HG02970 (cell line): ENCODE results near the gene CSNK2A1.
"Not testable (repeated sequence)": the region's sequence is repeated elsewhere in the genome, so short reads cannot be mapped to it uniquely, and the experiment has no call there.

Source experiments
- ATAC-seq: cut with Tn5 transposase; IDR thresholded peaks from one replicate; pipeline ENCODE4 v1.9.1; 2021; ENCODE audit warnings: mild to moderate bottlenecking, moderate library complexity, moderate number of reproducible peaks; ENCODE audit not compliant: unreplicated experiment, low FRiP score

CSNK2A1 gene

GRCh38 chr20:503048-503737 lies 40.4 kb downstream of the CSNK2A1 start:
- no peak for ATAC-seq

GRCh38 chr20:497979-498378 lies 45.6 kb downstream of the CSNK2A1 start:
- no peak for ATAC-seq

DNA sequence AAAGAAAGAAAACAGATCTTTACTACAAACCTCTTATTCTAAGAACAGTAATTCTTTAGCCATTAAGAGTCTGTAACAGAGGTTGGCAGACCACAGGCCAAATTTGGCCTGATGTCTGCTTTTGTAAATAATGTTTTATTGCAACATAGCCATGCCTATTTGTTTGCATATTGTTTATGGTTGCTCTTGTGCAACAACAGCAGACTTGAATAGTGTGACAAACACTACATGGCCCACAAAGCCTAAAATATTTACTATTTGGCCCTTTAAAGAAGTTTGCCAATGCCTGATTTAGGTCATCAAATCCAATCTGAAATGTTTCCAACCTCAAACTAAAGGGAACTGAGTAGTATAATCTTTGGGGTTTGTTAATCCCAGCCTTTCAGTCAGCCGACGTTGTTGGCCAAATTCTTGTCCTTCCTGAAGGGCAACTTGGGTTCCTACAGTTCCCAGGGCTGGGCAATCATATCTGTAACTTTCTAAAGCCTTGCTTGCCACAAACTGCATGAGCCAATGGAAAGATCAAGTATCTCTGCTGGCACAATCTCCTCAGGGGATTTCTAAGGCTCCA lies 47.4 kb downstream of the CSNK2A1 start:
- no peak for ATAC-seq

GRCh38 chr20:492159-492558 lies 51.4 kb downstream of the CSNK2A1 start:
- ATAC-seq, result no peak

DNA sequence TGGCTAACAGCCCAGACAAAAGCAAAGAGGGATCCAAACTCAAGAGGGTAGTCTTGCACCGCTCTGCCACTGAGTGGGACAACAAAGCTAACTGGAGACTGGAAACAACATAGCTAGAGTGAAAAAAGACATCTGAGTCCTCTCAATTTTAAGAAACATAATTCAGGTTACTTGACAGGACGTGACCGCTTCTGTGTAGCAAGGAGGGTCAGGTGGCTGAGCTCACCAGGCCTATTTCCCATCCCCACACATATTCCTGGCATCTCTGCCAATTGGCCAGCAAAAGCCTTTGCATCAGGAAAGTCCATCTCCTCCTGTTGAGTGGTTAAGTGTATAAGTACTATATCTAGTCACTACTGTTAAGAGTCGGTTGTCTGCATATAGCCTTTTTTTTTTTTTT lies 55.9 kb downstream of the CSNK2A1 start:
- ATAC-seq, result no peak

GRCh38 chr20:483815-484644 lies 59.6 kb downstream of the CSNK2A1 start:
- ATAC-seq, result no peak

DNA sequence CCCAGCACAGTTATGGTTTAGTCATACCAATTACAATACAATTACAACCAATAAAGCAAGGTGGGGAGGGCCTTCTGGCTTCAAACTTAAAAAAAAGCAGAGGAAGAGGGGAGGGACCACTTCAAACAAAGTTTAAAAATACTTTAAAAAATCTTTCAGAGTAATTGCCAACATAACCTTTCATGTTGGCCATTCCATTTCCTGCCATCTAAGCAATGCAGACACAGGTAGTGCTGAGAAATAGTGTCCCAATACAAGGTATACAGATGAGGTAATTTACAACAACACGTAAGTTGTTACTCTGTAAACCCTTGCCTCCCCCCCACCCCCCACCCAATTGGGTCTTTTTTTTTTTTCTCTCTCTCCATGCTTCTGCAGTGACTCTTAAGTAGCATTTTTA lies 62.4 kb downstream of the CSNK2A1 start:
- no peak for ATAC-seq

- no peak for ATAC-seq
Measured at GRCh38 chr20:480044-480443, 63.5 kb downstream of the CSNK2A1 start.

DNA sequence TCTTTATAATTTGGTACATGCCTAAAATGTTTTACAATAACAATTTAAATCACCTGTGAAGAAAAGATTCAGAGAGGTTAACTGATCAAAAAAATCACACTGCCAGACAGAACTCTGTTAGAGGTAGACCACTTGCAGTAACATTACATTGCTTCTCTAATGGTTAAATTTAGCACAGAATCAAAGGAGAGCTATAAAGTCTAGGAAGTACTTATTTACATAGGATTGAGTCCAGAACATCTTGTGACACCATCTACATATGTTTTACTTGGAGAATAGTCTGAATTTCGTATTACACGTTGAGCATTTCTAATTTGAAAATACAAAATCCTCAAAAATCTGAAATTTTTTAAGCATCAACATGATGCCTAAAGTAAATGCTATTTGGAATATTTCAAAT lies 64.1 kb downstream of the CSNK2A1 start:
- no peak for ATAC-seq

DNA sequence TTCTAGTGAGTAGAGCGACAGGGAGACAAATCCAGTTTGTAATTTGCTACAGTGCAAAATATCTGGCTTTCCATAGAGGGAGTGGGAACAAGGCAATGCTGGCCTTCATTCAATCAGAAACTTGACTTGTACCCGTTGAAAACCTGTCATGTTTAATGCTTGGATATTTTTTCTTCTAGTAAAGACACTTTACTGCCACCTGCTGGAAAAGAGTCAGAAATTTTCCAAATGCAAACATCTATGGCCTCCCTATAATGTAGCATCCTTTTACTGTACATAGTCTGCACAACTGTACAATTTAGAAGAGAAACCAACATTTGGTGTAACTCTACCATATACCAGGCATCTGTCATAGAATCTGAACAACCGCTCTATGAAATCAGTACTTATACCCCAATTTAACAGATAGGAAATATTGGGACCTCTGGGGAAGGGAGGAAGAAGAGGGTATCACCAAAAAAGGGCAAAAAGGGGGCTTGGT lies 64.6 kb downstream of the CSNK2A1 start:
- no peak for ATAC-seq

DNA sequence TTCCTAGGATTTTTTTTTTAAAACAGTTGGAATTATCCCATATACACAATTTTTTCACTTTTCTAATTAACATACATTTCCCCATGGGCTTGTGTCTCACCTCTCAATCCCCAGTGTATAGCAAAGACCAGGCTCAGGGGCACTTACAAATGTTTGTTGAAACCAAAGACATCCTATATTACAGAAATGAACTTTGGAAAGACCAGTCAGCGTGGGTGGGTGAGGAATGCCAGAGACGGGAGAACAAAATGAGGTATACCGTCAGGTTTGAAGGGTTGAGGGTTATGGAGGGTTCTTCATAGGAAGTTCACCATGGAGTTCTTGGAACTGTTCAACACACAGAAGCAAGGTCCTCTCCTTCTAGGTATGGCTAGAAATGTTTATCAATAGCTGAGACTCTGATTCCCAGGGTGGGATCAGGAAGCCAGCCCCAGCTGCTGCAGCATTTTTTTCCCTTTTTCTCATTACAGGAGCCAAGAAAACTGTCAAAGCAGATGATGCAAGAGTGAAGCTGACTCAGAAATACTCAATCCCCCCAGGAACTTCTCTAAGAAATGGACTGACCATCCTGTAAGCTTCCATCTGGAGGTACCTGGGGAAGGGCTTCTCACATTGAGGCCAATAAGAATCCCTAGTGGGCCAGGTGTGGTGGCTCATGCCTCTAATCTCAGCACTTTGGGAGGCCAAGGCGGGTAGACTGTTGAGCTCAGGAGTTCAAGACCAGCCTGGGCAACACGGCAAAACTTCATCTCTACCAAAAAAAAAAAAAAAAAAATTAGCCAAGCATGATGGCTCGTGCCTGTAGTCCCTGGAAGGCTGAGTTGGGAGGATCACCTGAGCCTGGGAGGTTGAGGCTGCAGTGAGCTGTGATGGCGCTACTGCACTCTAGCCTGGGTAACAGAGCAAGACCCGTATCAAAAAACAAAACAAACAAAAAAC lies 65.3 kb downstream of the CSNK2A1 start:
- ATAC-seq, result no peak

- not testable (repeated sequence) for ATAC-seq
Measured at GRCh38 chr20:476561-477249, 66.9 kb downstream of the CSNK2A1 start.

DNA sequence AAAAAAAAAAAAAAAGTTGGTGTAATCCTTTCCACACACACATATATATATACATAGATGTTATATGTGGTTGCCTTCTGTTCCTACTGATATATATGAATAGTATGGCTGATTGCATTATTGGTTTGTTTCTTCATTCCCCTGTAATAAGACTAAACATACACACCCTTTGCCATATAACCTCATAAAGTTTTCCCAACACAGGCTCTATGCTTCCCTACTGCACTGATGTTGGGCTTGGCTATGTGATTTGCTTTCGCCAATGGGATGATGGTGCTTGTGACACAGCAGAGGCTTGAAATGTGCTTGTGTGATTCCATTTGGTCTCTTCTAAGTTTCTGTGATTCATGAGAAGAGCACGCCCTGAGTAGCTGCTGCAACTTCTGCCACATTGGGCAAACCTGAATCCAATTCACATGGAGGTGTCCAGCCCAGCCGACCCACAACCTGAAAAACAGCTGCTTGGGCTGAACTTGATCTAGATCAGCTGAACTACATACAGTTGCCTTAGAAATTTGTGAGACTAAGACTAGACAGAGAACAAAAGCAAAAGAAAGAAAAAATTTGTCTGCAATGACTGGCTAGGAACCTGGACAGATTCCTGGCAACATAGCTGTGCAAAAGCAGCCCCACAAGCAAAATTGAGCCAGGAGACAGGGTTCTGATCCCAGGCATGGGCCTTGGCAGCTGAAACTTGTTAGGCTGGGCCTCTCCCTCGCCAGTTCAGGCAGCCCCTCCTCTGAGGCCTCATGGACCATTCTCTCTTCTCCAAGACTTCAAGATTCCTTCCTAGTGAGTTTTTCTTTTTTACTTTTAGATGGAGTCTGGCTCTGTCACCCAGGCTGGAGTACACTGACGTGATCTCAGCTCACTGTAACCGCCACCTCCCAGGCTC lies 67.9 kb downstream of the CSNK2A1 start:
- ATAC-seq, result no peak

GRCh38 chr20:474581-474980 lies 69.0 kb downstream of the CSNK2A1 start:
- ATAC-seq, result no peak

- no peak for ATAC-seq
Measured at GRCh38 chr20:472889-473292, 70.7 kb downstream of the CSNK2A1 start.

DNA sequence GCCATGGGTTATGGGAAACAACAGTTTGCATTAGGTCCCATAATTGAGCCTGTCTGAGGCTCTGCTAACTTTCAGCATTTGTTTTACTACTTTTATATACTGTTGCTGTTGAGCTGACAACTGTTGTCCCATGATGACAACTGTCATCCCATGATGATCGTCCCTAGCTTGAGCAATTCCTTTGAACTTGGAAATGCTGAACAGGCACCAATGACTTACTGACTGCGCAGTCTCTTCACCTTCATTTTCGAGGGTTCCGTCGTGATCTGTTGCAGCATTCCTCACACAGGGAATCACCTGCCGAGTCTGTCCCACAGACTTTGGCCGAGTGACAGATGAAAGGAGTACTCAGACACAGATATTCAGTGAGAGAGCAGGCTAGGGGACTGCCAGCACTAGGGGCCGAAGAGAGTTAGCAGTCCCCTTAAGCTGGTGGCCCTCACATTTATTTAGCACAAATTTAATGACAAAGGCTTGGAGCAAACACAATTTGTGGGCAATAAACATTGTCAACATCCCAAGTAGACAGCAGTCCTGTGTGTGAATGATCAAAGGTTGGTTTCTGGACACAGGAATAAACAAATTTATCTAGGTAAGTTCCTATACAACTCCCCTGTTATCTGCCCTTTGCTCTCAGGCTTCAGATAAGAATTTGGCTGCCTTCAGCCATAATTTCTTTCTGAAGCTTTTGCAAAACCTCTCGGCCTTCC lies 71.3 kb downstream of the CSNK2A1 start:
- ATAC-seq, result no peak

- no peak for ATAC-seq
Measured at GRCh38 chr20:469746-470490, 73.7 kb downstream of the CSNK2A1 start.

DNA sequence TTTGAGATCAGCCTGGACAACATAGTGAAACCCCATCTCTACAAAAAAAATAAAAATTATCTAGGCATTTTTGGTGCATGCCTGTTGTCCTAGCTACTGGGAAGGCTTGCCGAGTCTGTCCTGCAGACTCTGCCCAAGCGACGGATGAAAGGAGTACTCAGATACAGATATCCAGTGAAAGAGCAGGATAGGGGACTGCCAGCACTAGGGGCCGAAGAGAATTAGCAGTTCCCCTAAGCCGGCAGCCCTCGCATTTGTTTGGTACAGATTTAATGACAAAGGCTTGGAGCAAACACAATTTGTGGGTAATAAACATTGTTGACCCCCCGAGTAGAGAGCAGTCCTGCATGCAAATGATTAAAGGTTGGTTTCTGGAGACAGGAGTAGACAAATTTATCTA lies 75.8 kb downstream of the CSNK2A1 start:
- no peak for ATAC-seq
